ENCODE data around the gene FANCE.

DNA sequence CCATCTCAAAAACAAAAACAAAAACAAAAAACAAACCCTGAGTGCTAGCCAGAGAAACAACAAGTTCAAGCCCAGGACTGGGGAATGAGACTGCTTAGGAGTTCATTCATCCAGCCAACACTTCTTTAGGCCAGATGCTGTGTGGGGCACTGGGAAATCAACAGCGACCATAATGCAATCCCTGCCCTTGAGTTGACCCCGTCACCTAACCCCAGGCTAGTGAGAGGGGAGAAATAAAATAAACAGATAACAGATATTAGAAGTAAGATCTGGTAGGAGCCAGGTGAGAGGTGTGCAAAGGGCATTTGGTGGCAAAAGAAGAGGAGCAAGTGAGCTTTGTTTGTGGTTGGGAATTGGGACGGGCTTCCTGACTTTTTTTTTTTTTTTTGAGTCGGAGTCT, 11.2 kb downstream of the FANCE start:
- TF ChIP-seq EZH2 (IDR thresholded peaks at IDR 0.05; ENCODE audit: borderline replicate concordance) (no peak), EZH2phosphoT487 (IDR thresholded peaks at IDR 0.05; ENCODE audit: low read depth, severe bottlenecking, unreplicated experiment) (no peak)
- TF ChIP-seq, protein P1, sequence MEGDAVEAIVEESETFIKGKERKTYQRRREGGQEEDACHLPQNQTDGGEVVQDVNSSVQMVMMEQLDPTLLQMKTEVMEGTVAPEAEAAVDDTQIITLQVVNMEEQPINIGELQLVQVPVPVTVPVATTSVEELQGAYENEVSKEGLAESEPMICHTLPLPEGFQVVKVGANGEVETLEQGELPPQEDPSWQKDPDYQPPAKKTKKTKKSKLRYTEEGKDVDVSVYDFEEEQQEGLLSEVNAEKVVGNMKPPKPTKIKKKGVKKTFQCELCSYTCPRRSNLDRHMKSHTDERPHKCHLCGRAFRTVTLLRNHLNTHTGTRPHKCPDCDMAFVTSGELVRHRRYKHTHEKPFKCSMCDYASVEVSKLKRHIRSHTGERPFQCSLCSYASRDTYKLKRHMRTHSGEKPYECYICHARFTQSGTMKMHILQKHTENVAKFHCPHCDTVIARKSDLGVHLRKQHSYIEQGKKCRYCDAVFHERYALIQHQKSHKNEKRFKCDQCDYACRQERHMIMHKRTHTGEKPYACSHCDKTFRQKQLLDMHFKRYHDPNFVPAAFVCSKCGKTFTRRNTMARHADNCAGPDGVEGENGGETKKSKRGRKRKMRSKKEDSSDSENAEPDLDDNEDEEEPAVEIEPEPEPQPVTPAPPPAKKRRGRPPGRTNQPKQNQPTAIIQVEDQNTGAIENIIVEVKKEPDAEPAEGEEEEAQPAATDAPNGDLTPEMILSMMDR (IDR thresholded peaks at IDR 0.05; ENCODE audit: poor library complexity) = no peak

Data from hepatocyte (in vitro differentiated cells).